K562 (cell line): ENCODE results near the gene PIK3R6. TPM values are rescaled to one million over a fixed set of nuclear protein-coding genes. Genes with fewer than 3 reads are reported as not detected.

Source experiments
- ATAC-seq: fragments of 200-7000 bp; cut with Tn5 transposase; 3 replicates; pipeline ENCODE4 v1.9.1; 2020; ENCODE audit warnings: moderate library complexity
- BruUV-seq: library from RNA; stranded (reverse); fragments of 400-500 nt; replicated peaks from 2 replicates; lab custom pipeline; 2021; lab: Mats Ljungman, UMichigan
- CTCF ChIA-PET: fragments of 300-600 bp; formaldehyde crosslinking; extraction: SDS; loops from one replicate; lab custom pipeline; 2021; ENCODE audit warnings: low intra/inter-chr PET ratio; lab: Yijun Ruan, JAX
- POLR2A ChIA-PET: fragments of 300-600, 350-650 bp; sonication (Branson Sonifier 250); formaldehyde crosslinking; extraction: SDS; loops from one replicate; lab custom pipeline; 2021; ENCODE audit warnings: antibody characterized with exemption, inconsistent platforms; lab: Yijun Ruan, JAX
- DNase-seq, 4 experiments: peaks; one replicate each; pipeline versions ENCODE4 v3.0.0 to v3.0.0-alpha.2; 2011 to 2018; ENCODE audit warnings: low spot score in 3 of 4, mixed read lengths in 3 of 4; ENCODE audit errors: extremely low read depth in 1 of 4
- FAIRE-seq: peaks from 2 replicates; lab custom pipeline; 2011; peaks lifted over from hg19 to GRCh38; lab: Jason Lieb, UNC
- H2AFZ ChIP-seq: 2 replicates; pipeline ENCODE4 v1.6.0; 2011; ENCODE audit warnings: low read depth, low read length, control low read depth, inconsistent platforms
- H3K27ac ChIP-seq: fragments of 200-600 bp; 3 replicates; pipeline ENCODE4 v1.8.0; 2011; ENCODE audit warnings: low read depth, mild to moderate bottlenecking, control low read depth, inconsistent platforms, low read length, moderate library complexity, mixed read lengths; ENCODE audit errors: extremely low read depth
- H3K27me3 ChIP-seq, 2 experiments: fragments of 300-600 bp in 1 of 2; 2 replicates in 1 of 2; 3 replicates in 1 of 2; pipeline versions ENCODE4 v1.6.0 to v1.8.0; 2011; ENCODE audit warnings: inconsistent platforms in 2 of 2, low read length in 2 of 2, mild to moderate bottlenecking in 1 of 2, mixed read lengths in 1 of 2, moderate library complexity in 1 of 2; ENCODE audit not compliant: control insufficient read depth in 2 of 2, insufficient read depth in 2 of 2
- H3K36me3 ChIP-seq: fragments of 300-600 bp; 3 replicates; pipeline ENCODE4 v1.8.0; 2011; ENCODE audit warnings: mild to moderate bottlenecking, low read length, inconsistent platforms; ENCODE audit not compliant: control insufficient read depth, insufficient read depth
- H3K4me1 ChIP-seq, 2 experiments: fragments of 200-600 bp in 1 of 2; replicated peaks in 1 of 2; 2 replicates in 1 of 2; 3 replicates in 1 of 2; pipeline versions ENCODE4 v1.5.1 to v1.8.0; 2011; ENCODE audit warnings: inconsistent platforms in 2 of 2, low read length in 2 of 2, mild to moderate bottlenecking in 1 of 2, mixed read lengths in 1 of 2, moderate library complexity in 1 of 2; ENCODE audit not compliant: control insufficient read depth in 2 of 2, insufficient read depth in 2 of 2
- H3K4me2 ChIP-seq: 2 replicates; pipeline ENCODE4 v1.6.1; 2011; ENCODE audit warnings: low read length, control low read depth, inconsistent platforms, mixed read lengths; ENCODE audit not compliant: insufficient read depth
- H3K4me3 ChIP-seq: fragments of 200-600 bp; sonication (generic), shearing (Covaris generic); 2 replicates; pipeline ENCODE4 v1.5.1; 2016; ENCODE audit warnings: control low read depth, inconsistent platforms
- H3K79me2 ChIP-seq: fragments of 200-600 bp; 3 replicates; pipeline ENCODE4 v1.8.0; 2011; ENCODE audit warnings: low read length, inconsistent platforms; ENCODE audit not compliant: control insufficient read depth, insufficient read depth
- H3K9ac ChIP-seq, 2 experiments: 2 replicates each; pipeline versions ENCODE4 v1.6.0 to v1.6.1; 2011; ENCODE audit warnings: low read depth in 2 of 2, low read length in 2 of 2, control low read depth in 1 of 2, inconsistent platforms in 1 of 2, mild to moderate bottlenecking in 1 of 2, mixed read lengths in 1 of 2; ENCODE audit not compliant: insufficient read depth in 1 of 2
- H3K9me1 ChIP-seq: one replicate; pipeline ENCODE4 v1.6.0; 2011; ENCODE audit warnings: inconsistent platforms, mild to moderate bottlenecking, low read length, moderate library complexity; ENCODE audit not compliant: control insufficient read depth, insufficient read depth
- H3K9me3 ChIP-seq: replicated peaks from 2 replicates; pipeline ENCODE4 v1.5.1; 2011; ENCODE audit warnings: low read depth, low read length, inconsistent platforms; ENCODE audit not compliant: control insufficient read depth, insufficient read depth
- H4K20me1 ChIP-seq: replicated peaks from 2 replicates; pipeline ENCODE4 v1.6.1; 2011; ENCODE audit warnings: low read length, inconsistent platforms, mixed read lengths; ENCODE audit not compliant: control insufficient read depth, insufficient read depth
- JUNB ChIP-seq: fragments of 450-650 bp; formaldehyde crosslinking; conservative IDR thresholded peaks from 2 replicates; pipeline ENCODE4 v1.4.0; 2020; ENCODE audit warnings: mild to moderate bottlenecking
- MBD2 ChIP-seq: sonication (generic); IDR thresholded peaks from 2 replicates; pipeline ENCODE4 v1.6.1; 2016; ENCODE audit warnings: low read depth, borderline replicate concordance
- ZNF274 ChIP-seq: IDR thresholded peaks from 2 replicates; pipeline ENCODE4 v1.6.1; 2011; ENCODE audit warnings: low read depth, mild to moderate bottlenecking, low read length, moderate library complexity, borderline replicate concordance
- WGBS: fragments of 100-300 bp; shearing (Covaris generic); methylation state at CpG from one replicate; pipeline ENCODE4 v1.1.6; 2016; ENCODE audit warnings: low coverage, mixed read lengths; ENCODE audit not compliant: insufficient coverage; ENCODE audit errors: missing lambda C conversion rate; 5-methylcytosine and 5-hydroxymethylcytosine counted together
- in situ Hi-C: fragments of 300-500 bp; cut with MboI; formaldehyde crosslinking; loops from 4 replicates; pipeline ENCODE4 v1.15.0; 2018; ENCODE audit warnings: inconsistent platforms, mixed read lengths
- intact Hi-C: fragments of 100-400 bp; cut with micrococcal nuclease; formaldehyde crosslinking; loops from 2 replicates; pipeline ENCODE4 v1.14.2; 2022
- polyA plus RNA-seq, 8 experiments: library from polyadenylated mRNA; depleted of rRNA in 4 of 8; stranded (reverse) in 5 of 8; unstranded in 3 of 8; fragments of >200 nt; fragmentation: Nextera tagmentation in 2 of 8; fragmentation: Illumina TruSeq in 1 of 8; extraction: Ambion mirVana in 2 of 8; extraction: Trizol in 1 of 8; gene quantifications; 2 replicates each; pipeline versions ENCODE4 v1.2.1 to v1.2.3, GENCODE V29; 2011 to 2014; ENCODE audit warnings: inconsistent platforms in 1 of 8, missing spikeins in 1 of 8
- total RNA-seq, 7 experiments: library from RNA; depleted of rRNA in 6 of 7; stranded (reverse); fragments of >200 nt in 6 of 7; fragmentation: Illumina TruSeq in 2 of 7; extraction: Trizol in 2 of 7; gene quantifications; 2 replicates each; pipeline versions ENCODE4 v1.2.1 to v1.2.3, GENCODE V29; 2011 to 2021; ENCODE audit warnings: low replicate concordance in 1 of 7
- TF ChIP-seq, protein P1 (sequence below): fragments of 200-800 bp; sonication (Bioruptor generic); IDR thresholded peaks from 2 replicates; pipeline ENCODE4 v1.6.1; 2017; ENCODE audit warnings: missing genetic modification characterization, missing compliant biosample characterization

Gene PIK3R6
- total and polyA plus RNA-seq, 9 of the 15 experiments (the other 6 are each of a cell fraction or from before 2014, with no cell fraction given): 0.04 TPM; not detected in 8

DNA sequence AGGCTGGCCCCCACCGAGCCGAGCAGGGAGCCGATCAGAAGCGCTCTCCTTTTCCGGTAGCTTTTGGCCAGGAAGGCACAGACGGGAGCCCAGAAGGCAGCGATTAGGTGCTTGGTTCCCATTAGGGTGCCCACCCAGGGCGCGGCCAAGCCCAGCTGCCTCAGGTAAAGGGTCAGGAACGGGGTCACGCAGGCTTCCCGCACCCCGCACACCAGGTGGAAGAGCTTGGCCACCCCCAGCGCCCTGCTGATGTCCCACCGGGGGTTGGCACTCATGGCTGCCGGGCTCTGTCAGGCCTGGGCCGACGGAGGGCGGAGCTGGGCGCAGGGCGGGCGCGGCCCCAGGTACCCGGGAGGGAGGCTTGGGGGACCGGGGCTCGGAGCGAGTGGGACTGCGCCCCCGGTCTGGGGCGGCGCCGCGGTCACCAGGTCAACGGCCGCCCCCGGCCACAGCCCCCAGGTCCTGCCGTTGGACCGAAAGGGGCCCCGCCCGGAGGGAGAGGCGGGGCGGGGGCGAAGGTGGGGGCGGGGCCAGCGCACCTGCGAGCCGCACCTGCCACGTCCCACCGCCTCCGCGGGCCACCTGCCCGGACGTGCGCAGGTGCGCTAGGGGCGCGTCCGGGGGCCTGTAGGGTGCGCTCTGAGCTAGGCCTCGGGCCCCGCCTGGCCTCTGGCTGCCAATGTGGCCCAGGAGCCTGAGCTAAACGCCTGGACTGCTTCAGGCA, 68.5 kb downstream of the PIK3R6 start, which contains the start of gene MFSD6L:
Gene MFSD6L, minus strand, starts transcription at position 520 of the 724 bp plus-strand sequence. Its CDS starts 245 bp downstream, at position 275.
- Histone ChIP-seq H3K4me3 (no peak within 1 kb of the TSS), H3K9me3 (no peaks in the 10 kb centered on the region), H3K36me3 (no peaks in the 10 kb centered on the region), H3K9me1 (no peaks in the 10 kb centered on the region), H2AFZ (no peak within 1 kb of the TSS), H3K4me1 (peaks cover 0 to 8% of the 10 kb centered on the region in 2 experiments; a peak in 2 of 5 replicates), H3K27me3 (peaks cover 0 to 39% of the 10 kb centered on the region in 2 experiments; a peak in 4 of 5 replicates), H3K9ac (no peak within 1 kb of the TSS), H3K4me2 (no peak within 1 kb of the TSS), H4K20me1 (no peaks in the 10 kb centered on the region; the same call in 1 of the 2 replicates), H3K79me2 (no peaks in the 10 kb centered on the region), H3K27ac (no peak within 1 kb of the TSS)
- DNase-seq: no peak
- no peak for FAIRE-seq
- CTCF ChIA-PET: interaction anchor here (0.7 kb wide), 1 partner anchor 96 kb away, joined by 3 read pairs; no protein-coding TSS in a partner anchor
- BruUV-seq: no TSS peak
- in situ Hi-C loops (loop anchor here (5.0 to 25.0 kb wide), 2 partner anchors 93 to 737 kb away; no protein-coding TSS in a partner anchor), intact Hi-C loops (no loop called here)
- ATAC-seq: no peak
- TF ChIP-seq JUNB (CRISPR knock-in tag) (no peak), MBD2 (no peak), ZNF274 (no peak)
- TF ChIP-seq, protein P1, sequence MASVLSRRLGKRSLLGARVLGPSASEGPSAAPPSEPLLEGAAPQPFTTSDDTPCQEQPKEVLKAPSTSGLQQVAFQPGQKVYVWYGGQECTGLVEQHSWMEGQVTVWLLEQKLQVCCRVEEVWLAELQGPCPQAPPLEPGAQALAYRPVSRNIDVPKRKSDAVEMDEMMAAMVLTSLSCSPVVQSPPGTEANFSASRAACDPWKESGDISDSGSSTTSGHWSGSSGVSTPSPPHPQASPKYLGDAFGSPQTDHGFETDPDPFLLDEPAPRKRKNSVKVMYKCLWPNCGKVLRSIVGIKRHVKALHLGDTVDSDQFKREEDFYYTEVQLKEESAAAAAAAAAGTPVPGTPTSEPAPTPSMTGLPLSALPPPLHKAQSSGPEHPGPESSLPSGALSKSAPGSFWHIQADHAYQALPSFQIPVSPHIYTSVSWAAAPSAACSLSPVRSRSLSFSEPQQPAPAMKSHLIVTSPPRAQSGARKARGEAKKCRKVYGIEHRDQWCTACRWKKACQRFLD (CRISPR knock-in tag): no peak
- POLR2A ChIA-PET: no interaction called here
- WGBS: 23% methylated on average over 25 of the region's 62 CpGs
